Activated T-cell treated with anti-CD3 and anti-CD28 coated beads for 1 hour (primary cell): ENCODE data around the gene MVB12A.

Experiments
- DNase-seq: peaks from one replicate; pipeline ENCODE4 v3.0.0-alpha.2; 2020; ENCODE audit warnings: low read depth

The MVB12A gene

DNA sequence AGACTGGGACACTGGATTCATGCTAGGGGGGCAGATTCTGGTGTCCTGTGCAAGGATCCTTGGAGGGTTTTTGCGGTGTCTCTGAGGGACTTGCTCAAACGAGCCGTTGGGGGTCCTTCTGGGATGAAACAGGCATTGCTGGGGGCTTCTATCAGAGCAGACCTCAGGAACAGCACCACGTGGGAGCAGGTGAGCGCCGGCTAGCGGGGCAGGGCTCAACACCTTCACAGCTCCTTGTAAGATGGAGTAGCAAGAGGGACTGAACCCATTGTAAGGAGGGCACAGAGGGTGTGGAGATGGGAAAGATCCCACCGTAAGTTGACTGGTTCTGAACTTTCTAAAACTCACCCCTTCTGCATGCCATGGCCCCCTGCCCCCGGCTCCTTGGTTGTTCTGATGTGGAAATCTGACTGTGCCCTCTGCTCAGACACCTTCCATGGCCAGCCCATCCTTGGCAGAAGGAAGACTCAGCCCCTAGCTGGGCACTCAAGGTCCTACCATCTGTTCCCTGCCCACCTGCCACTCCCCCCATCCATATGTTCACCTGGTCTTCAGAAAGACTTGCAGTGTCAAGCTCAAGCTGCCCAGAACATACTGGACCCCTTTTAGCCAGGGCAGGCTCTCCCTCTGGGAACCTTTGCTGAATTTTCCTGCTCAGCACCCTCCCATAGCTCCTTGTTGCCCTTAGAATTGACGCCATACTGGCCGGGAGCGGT is 51.7 kb downstream of the MVB12A start:
- no peak for DNase-seq

DNA sequence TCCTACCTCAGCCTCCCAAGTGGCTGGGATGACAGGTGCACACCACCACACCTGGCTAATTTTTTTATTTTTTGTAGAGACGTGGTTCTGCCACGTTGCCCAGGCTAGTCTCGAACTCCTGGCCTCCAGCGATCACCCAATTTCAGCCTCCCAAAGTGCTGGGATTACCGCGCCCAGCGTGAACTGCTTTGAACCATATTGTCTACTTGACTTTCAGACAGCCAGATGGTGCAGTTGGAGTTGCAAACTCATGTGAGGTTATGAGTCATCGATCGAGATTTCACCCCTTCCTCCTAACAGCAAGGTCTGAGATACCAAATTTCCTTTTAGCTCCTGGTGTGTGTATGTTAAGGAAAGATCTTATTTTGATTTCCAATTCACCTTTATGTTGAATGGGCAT is 53.2 kb downstream of the MVB12A start:
- no peak for DNase-seq
